Measurements from ENCODE around the gene RYR2.

DNA sequence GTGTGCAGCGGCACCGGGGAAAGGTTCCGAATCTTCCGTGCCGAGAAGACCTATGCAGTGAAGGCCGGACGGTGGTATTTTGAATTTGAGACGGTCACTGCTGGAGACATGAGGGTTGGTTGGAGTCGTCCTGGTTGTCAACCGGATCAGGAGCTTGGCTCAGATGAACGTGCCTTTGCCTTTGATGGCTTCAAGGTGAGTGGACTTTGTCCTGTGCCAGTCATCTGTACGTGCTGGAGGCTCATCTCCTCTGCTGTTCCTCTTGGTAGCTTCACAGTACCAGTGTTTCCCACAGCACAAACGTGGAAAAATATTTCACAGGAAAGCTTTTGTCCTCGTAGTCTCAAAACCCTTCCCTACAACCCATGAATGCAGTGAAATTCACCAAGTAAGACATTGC, 524.6 kb downstream of the RYR2 start:
- TF ChIP-seq, protein P1, sequence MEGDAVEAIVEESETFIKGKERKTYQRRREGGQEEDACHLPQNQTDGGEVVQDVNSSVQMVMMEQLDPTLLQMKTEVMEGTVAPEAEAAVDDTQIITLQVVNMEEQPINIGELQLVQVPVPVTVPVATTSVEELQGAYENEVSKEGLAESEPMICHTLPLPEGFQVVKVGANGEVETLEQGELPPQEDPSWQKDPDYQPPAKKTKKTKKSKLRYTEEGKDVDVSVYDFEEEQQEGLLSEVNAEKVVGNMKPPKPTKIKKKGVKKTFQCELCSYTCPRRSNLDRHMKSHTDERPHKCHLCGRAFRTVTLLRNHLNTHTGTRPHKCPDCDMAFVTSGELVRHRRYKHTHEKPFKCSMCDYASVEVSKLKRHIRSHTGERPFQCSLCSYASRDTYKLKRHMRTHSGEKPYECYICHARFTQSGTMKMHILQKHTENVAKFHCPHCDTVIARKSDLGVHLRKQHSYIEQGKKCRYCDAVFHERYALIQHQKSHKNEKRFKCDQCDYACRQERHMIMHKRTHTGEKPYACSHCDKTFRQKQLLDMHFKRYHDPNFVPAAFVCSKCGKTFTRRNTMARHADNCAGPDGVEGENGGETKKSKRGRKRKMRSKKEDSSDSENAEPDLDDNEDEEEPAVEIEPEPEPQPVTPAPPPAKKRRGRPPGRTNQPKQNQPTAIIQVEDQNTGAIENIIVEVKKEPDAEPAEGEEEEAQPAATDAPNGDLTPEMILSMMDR (IDR thresholded peaks at IDR 0.05; ENCODE audit: low read depth, low read length) = no peak
- no peak for TF ChIP-seq EZH2phosphoT487 (IDR thresholded peaks at IDR 0.05; ENCODE audit: low read depth)

Measured in OCI-LY3 (cell line).